CD4-positive, alpha-beta memory T cell (primary cell): ENCODE results near the gene LRP1B. TPM values are rescaled to one million over a fixed set of nuclear protein-coding genes. Genes with fewer than 3 reads are reported as not detected.

ENCODE experiments used
- CTCF ChIA-PET: fragments of 350-600 bp; sonication (Branson Sonifier 250); formaldehyde crosslinking; loops from one replicate; lab custom pipeline; 2021; ENCODE audit warnings: inconsistent platforms; ENCODE audit not compliant: partially characterized antibody; lab: Charles Lee
- POLR2A ChIA-PET: fragments of 350-600 bp; sonication (Branson Sonifier 250); formaldehyde crosslinking; loops from one replicate; lab custom pipeline; 2021; ENCODE audit not compliant: partially characterized antibody; lab: Charles Lee
- DNase-seq, 5 donors: peaks; one replicate each; pipeline versions ENCODE4 v3.0.0 to v3.0.0-alpha.2; 2020 to 2022; ENCODE audit warnings: mixed read lengths in 1 of 5
- H3K27ac ChIP-seq: one replicate; pipeline ENCODE4 v1.7.0; 2013; ENCODE audit warnings: low read depth, low read length
- H3K27me3 ChIP-seq: 2 replicates; pipeline ENCODE4 v1.7.0; 2013; ENCODE audit warnings: mild to moderate bottlenecking, low read length, moderate library complexity; ENCODE audit not compliant: insufficient read depth
- H3K36me3 ChIP-seq: 2 replicates; pipeline ENCODE4 v1.7.0; 2013; ENCODE audit warnings: mild to moderate bottlenecking, low read length, moderate library complexity; ENCODE audit not compliant: insufficient read depth
- H3K4me1 ChIP-seq: 2 replicates; pipeline ENCODE4 v1.7.0; 2013; ENCODE audit warnings: mild to moderate bottlenecking, low read length, moderate library complexity; ENCODE audit not compliant: insufficient read depth
- H3K4me3 ChIP-seq, 2 donors: one replicate each; pipeline ENCODE4 v1.7.0; 2013; ENCODE audit warnings: low read length in 2 of 2, mild to moderate bottlenecking in 1 of 2
- H3K9me3 ChIP-seq, 2 donors: one replicate each; pipeline ENCODE4 v1.7.0; 2013; ENCODE audit warnings: low read length in 2 of 2, control low read depth in 1 of 2; ENCODE audit not compliant: control insufficient read depth in 1 of 2
- H3K27ac Mint-ChIP-seq, 7 donors: one replicate each; pipeline ENCODE4 v1.8.0; 2020 to 2021; ENCODE audit warnings: mixed read lengths in 7 of 7, mild to moderate bottlenecking in 6 of 7, inconsistent platforms in 3 of 7, moderate library complexity in 3 of 7
- H3K27me3 Mint-ChIP-seq, 2 donors: one replicate each; pipeline ENCODE4 v1.8.0; 2020 to 2021; ENCODE audit warnings: mixed read lengths in 2 of 2
- H3K36me3 Mint-ChIP-seq, 2 donors: one replicate each; pipeline ENCODE4 v1.8.0; 2020 to 2021; ENCODE audit warnings: mixed read lengths in 2 of 2, inconsistent platforms in 1 of 2, mild to moderate bottlenecking in 1 of 2
- H3K4me1 Mint-ChIP-seq, 4 donors: one replicate each; pipeline ENCODE4 v1.8.0; 2020 to 2021; ENCODE audit warnings: mixed read lengths in 4 of 4, mild to moderate bottlenecking in 1 of 4
- H3K4me3 Mint-ChIP-seq, 8 donors: one replicate each; pipeline ENCODE4 v1.8.0; 2020 to 2021; ENCODE audit warnings: mixed read lengths in 8 of 8, mild to moderate bottlenecking in 7 of 8, moderate library complexity in 6 of 8, inconsistent platforms in 3 of 8
- H3K9me3 Mint-ChIP-seq, 8 donors: one replicate each; pipeline ENCODE4 v1.8.0; 2020 to 2021; ENCODE audit warnings: mixed read lengths in 8 of 8, mild to moderate bottlenecking in 5 of 8, inconsistent platforms in 3 of 8, moderate library complexity in 1 of 8
- intact Hi-C: fragments of 100-400 bp; cut with micrococcal nuclease; formaldehyde crosslinking; loops from one replicate; pipeline ENCODE4 v1.15.1; 2023
- polyA plus RNA-seq, 2 donors: library from polyadenylated mRNA; unstranded; fragments of 300-500 nt; fragmentation: Illumina TruSeq; gene quantifications; one replicate each; pipeline ENCODE4 v1.2.3, GENCODE V29; 2021
- total RNA-seq, 2 experiments: library from RNA; stranded (reverse); gene quantifications; one replicate each; pipeline ENCODE4 v1.2.3, GENCODE V29; 2021

The LRP1B gene
- total and polyA plus RNA-seq, 4 experiments from 2014 or later, result not detected

GRCh38 chr2:141959016-141959415 lies 171.8 kb downstream of the LRP1B start:
- intact Hi-C loops, result no loop called here

DNA sequence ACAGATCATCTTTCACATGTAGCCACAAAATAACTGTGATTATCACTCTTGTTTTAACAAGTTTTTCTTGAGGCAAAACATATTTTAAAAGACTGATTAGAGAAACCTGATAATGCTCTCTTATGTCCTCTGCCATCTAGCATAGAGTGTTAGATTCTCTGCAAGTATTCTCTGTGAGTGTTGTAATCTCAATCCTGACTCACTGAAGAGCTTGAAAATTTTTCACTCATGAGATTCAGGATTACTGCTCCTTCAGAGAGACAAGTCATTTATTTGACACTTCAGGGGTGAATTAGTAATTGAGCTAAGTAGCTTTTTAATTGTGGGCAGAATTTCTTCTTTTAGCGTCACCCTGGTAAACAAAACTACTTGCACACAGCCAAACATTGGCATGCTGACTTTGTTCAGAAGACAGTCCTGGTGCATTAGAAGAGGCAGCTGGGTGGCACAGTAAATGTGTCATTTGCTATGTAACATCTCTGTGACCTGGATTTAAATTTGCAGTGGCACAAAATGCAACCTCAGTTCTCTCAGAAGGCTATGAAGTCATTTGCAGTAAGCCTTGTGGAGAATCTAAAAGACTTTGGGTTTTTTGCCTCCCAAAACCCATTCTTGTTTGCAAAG lies 172.9 kb downstream of the LRP1B start:
- POLR2A ChIA-PET, result no interaction called here
- intact Hi-C loops, result no loop called here
- no peaks in the 10 kb centered on the region for H3K36me3 Mint-ChIP-seq
- Histone ChIP-seq H3K36me3 (no peaks in the 10 kb centered on the region), H3K4me3 (no peak overlapping the region), H3K27ac (no peak overlapping the region), H3K27me3 (no peaks in the 10 kb centered on the region), H3K9me3 (no peaks in the 10 kb centered on the region), H3K4me1 (no peaks in the 10 kb centered on the region)
- H3K9me3 Mint-ChIP-seq, result peaks cover 2 to 10% (median 4%) of the 10 kb centered on the region in 8 donors
- no peak overlapping the region for H3K4me3 Mint-ChIP-seq
- no peaks in the 10 kb centered on the region for H3K27me3 Mint-ChIP-seq
- no peak for DNase-seq
- H3K4me1 Mint-ChIP-seq, result no peaks in the 10 kb centered on the region
- no peak overlapping the region for H3K27ac Mint-ChIP-seq
- CTCF ChIA-PET, result no interaction called here

More at GRCh38 chr2:141959016-141959415, 171.8 kb downstream of the LRP1B start:
- ChIA-PET CTCF (no interaction called here), POLR2A (no interaction called here)
- Histone ChIP-seq H3K4me3 (no peak overlapping the region), H3K9me3 (no peaks in the 10 kb centered on the region), H3K27ac (no peak overlapping the region), H3K4me1 (no peaks in the 10 kb centered on the region), H3K27me3 (no peaks in the 10 kb centered on the region), H3K36me3 (no peaks in the 10 kb centered on the region)
- no peak for DNase-seq
- no peaks in the 10 kb centered on the region for H3K4me1 Mint-ChIP-seq
- no peak overlapping the region for H3K27ac Mint-ChIP-seq
- H3K36me3 Mint-ChIP-seq, result no peaks in the 10 kb centered on the region
- peaks cover 1 to 10% (median 3%) of the 10 kb centered on the region in 8 donors for H3K9me3 Mint-ChIP-seq
- no peak overlapping the region for H3K4me3 Mint-ChIP-seq
- no peaks in the 10 kb centered on the region for H3K27me3 Mint-ChIP-seq

DNA sequence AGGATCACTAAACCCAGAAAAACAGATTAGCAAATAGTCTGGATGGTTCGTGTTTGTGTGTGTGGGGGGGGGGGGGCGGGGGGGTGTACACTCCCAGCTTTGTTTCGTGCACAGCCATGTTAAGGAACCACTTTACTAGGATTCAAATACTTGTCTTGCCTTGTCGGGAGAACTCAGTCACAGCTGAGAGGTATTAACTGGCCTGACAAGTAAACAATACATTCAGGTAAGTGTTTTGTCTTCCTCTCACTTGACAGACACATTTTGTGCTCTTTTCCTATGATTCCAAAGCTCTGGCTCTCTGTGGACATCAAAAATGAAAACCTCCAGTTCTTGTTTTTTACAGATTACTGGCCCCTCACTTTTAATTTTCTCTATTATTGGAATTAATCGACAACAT lies 173.5 kb downstream of the LRP1B start:
- no peaks in the 10 kb centered on the region for H3K4me1 ChIP-seq
- no peak overlapping the region for H3K27ac ChIP-seq
- CTCF ChIA-PET, result no interaction called here
- no peak for DNase-seq
- H3K4me3 ChIP-seq, result no peak overlapping the region
- no peaks in the 10 kb centered on the region for H3K36me3 ChIP-seq
- no peaks in the 10 kb centered on the region for H3K4me1 Mint-ChIP-seq
- POLR2A ChIA-PET, result no interaction called here
- no peaks in the 10 kb centered on the region for H3K27me3 Mint-ChIP-seq
- no peaks in the 10 kb centered on the region for H3K36me3 Mint-ChIP-seq
- H3K27ac Mint-ChIP-seq, result no peak overlapping the region
- peaks cover 0 to 10% (median 4%) of the 10 kb centered on the region in 8 donors for H3K9me3 Mint-ChIP-seq
- intact Hi-C loops, result no loop called here
- H3K9me3 ChIP-seq, result no peaks in the 10 kb centered on the region
- H3K27me3 ChIP-seq, result no peaks in the 10 kb centered on the region
- no peak overlapping the region for H3K4me3 Mint-ChIP-seq

GRCh38 chr2:141947396-141948114 lies 183.3 kb downstream of the LRP1B start:
- Histone ChIP-seq H3K27ac (no peak overlapping the region), H3K9me3 (no peaks in the 10 kb centered on the region), H3K27me3 (no peaks in the 10 kb centered on the region), H3K36me3 (no peaks in the 10 kb centered on the region), H3K4me3 (no peak overlapping the region), H3K4me1 (no peaks in the 10 kb centered on the region)
- no peak overlapping the region for H3K4me3 Mint-ChIP-seq
- no peaks in the 10 kb centered on the region for H3K27me3 Mint-ChIP-seq
- no peak for DNase-seq
- intact Hi-C loops, result no loop called here
- H3K4me1 Mint-ChIP-seq, result no peaks in the 10 kb centered on the region
- CTCF ChIA-PET, result no interaction called here
- peaks cover 2 to 6% (median 4%) of the 10 kb centered on the region in 8 donors for H3K9me3 Mint-ChIP-seq
- POLR2A ChIA-PET, result no interaction called here
- H3K27ac Mint-ChIP-seq, result no peak overlapping the region
- H3K36me3 Mint-ChIP-seq, result no peaks in the 10 kb centered on the region

GRCh38 chr2:141946016-141946415 lies 184.8 kb downstream of the LRP1B start:
- Mint-ChIP-seq H3K9me3 (peaks cover 2 to 6% (median 4%) of the 10 kb centered on the region in 8 donors), H3K36me3 (no peaks in the 10 kb centered on the region), H3K4me1 (no peaks in the 10 kb centered on the region), H3K27ac (no peak overlapping the region), H3K4me3 (no peak overlapping the region), H3K27me3 (no peaks in the 10 kb centered on the region)
- DNase-seq, result no peak
- no peak overlapping the region for H3K4me3 ChIP-seq
- CTCF ChIA-PET, result no interaction called here
- H3K4me1 ChIP-seq, result no peaks in the 10 kb centered on the region
- POLR2A ChIA-PET, result no interaction called here
- H3K27me3 ChIP-seq, result no peaks in the 10 kb centered on the region
- H3K36me3 ChIP-seq, result no peaks in the 10 kb centered on the region
- H3K27ac ChIP-seq, result no peak overlapping the region
- intact Hi-C loops, result no loop called here
- no peaks in the 10 kb centered on the region for H3K9me3 ChIP-seq

DNA sequence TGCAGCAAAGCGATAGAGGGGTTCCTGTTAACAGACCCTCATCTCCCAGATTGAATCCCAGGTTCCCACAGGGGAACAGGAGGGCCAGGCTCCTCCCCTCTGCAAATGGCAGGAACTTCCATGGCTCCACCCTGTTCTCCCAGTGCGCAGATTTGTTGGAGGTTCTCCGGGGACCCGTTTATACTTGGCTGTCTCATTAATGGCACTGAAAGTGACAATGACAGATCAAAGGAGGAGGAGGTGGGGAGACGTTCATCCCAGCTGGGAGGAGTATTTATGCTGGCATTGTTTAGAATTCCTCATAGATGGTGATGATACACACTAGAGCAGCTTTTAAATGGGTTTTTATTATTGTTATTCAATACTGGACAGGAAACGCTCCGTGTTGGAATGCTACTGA lies 186.9 kb downstream of the LRP1B start:
- intact Hi-C loops, result no loop called here
- H3K9me3 Mint-ChIP-seq, result peaks cover 2 to 6% (median 4%) of the 10 kb centered on the region in 8 donors
- no peaks in the 10 kb centered on the region for H3K27me3 Mint-ChIP-seq
- POLR2A ChIA-PET, result no interaction called here
- H3K27me3 ChIP-seq, result no peaks in the 10 kb centered on the region
- H3K9me3 ChIP-seq, result no peaks in the 10 kb centered on the region
- no peak overlapping the region for H3K4me3 ChIP-seq
- H3K4me1 Mint-ChIP-seq, result no peaks in the 10 kb centered on the region
- H3K36me3 ChIP-seq, result no peaks in the 10 kb centered on the region
- H3K36me3 Mint-ChIP-seq, result no peaks in the 10 kb centered on the region
- no peak overlapping the region for H3K27ac Mint-ChIP-seq
- H3K27ac ChIP-seq, result no peak overlapping the region
- H3K4me1 ChIP-seq, result no peaks in the 10 kb centered on the region
- no peak for DNase-seq
- CTCF ChIA-PET, result no interaction called here
- H3K4me3 Mint-ChIP-seq, result no peak overlapping the region

- CTCF ChIA-PET, result no interaction called here
- intact Hi-C loops, result no loop called here
These were observed 188.6 kb downstream of the LRP1B start for GRCh38 chr2:141942006-141942789.

More at GRCh38 chr2:141942006-141942789, 188.6 kb downstream of the LRP1B start:
- Mint-ChIP-seq H3K36me3 (no peaks in the 10 kb centered on the region), H3K27ac (no peak overlapping the region), H3K9me3 (peaks cover 2 to 9% (median 4%) of the 10 kb centered on the region in 8 donors), H3K4me3 (no peak overlapping the region), H3K27me3 (no peaks in the 10 kb centered on the region), H3K4me1 (no peaks in the 10 kb centered on the region)
- Histone ChIP-seq H3K9me3 (no peaks in the 10 kb centered on the region), H3K4me1 (no peaks in the 10 kb centered on the region), H3K36me3 (no peaks in the 10 kb centered on the region), H3K27ac (no peak overlapping the region), H3K27me3 (no peaks in the 10 kb centered on the region), H3K4me3 (no peak overlapping the region)
- POLR2A ChIA-PET, result no interaction called here
- no peak for DNase-seq
